Measurements from ENCODE around the gene THSD7A. TPM values are rescaled to one million over a fixed set of nuclear protein-coding genes. Genes with fewer than 3 reads are reported as not detected.

The THSD7A gene
- total and polyA plus RNA-seq, 7 donors, result 0.06 to 1.4 (median 0.21) TPM

GRCh38 chr7:11699666-11700065 is 132.3 kb downstream of the THSD7A start:
- DNase-seq (no peak), ATAC-seq (no peak)
- no peaks in the 10 kb centered on the region for H3K36me3 ChIP-seq (ENCODE audit: insufficient read depth in 1 of 2, low read depth in 1 of 2)
- intact Hi-C loops (cut with DNase I), result no loop called here
- H3K9me3 ChIP-seq, result no peaks in the 10 kb centered on the region
- whole genome bisulfite sequencing, 3 donors, result 91 to 97% (median 96%) methylated on average over 5 of the region's 5 CpGs
- TF ChIP-seq CTCF (IDR thresholded peaks at IDR 0.05), result no peak
- H3K4me1 ChIP-seq, result no peaks in the 10 kb centered on the region
- no peaks in the 10 kb centered on the region for H3K27me3 ChIP-seq (ENCODE audit: insufficient read depth in 3 of 3, low read length in 2 of 3)
- H3K27ac ChIP-seq, result no peak overlapping the region
- no peak overlapping the region for H3K4me3 ChIP-seq

DNA sequence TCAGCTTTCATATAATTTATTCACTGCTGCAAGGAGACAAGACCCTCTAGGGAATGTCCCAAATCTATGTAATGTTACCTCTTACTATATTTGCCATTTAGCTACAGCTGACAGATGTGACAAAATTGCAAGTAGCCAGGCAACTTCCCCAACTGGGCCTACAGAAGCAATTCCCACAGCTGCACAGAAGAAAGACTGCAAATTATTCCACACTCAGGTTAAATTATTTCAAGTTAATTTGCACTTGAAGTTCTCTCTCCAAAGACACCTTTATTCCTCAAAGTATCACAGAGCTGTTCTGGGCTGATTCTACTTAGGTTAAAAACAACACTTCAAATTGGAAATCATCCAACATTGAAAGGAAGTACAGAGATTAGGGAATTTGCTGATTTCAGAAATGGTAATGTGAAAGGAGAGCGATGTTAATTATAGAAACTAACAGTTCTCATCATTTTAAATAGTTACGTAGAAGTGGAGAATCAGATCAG is 133.6 kb downstream of the THSD7A start:
- H3K4me1 ChIP-seq, result no peaks in the 10 kb centered on the region
- WGBS, 3 donors, result 25 to 36% (median 28%) methylated on average over 2 of the region's 2 CpGs
- TF ChIP-seq CTCF (IDR thresholded peaks at IDR 0.05), result no peak
- H3K27ac ChIP-seq, result no peak overlapping the region
- intact Hi-C loops (cut with DNase I), result no loop called here
- ATAC-seq (no peak), DNase-seq (no peak)
- no peaks in the 10 kb centered on the region for H3K27me3 ChIP-seq (ENCODE audit: insufficient read depth in 3 of 3, low read length in 2 of 3)
- H3K9me3 ChIP-seq, result no peaks in the 10 kb centered on the region
- H3K36me3 ChIP-seq (ENCODE audit: insufficient read depth in 1 of 2, low read depth in 1 of 2), result no peaks in the 10 kb centered on the region
- no peak overlapping the region for H3K4me3 ChIP-seq

- no peaks in the 10 kb centered on the region for H3K4me1 ChIP-seq
- DNase-seq (no peak), ATAC-seq (no peak)
- WGBS, 3 donors, result 59 to 77% (median 66%) methylated on average over 3 of the region's 3 CpGs
- intact Hi-C loops (cut with DNase I), result no loop called here
- no peak overlapping the region for H3K4me3 ChIP-seq
- TF ChIP-seq CTCF (IDR thresholded peaks at IDR 0.05), result no peak
- no peak overlapping the region for H3K27ac ChIP-seq
- no peaks in the 10 kb centered on the region for H3K27me3 ChIP-seq (ENCODE audit: insufficient read depth in 3 of 3, low read length in 2 of 3)
- peaks cover 2% of the 10 kb centered on the region for H3K9me3 ChIP-seq
- no peaks in the 10 kb centered on the region for H3K36me3 ChIP-seq (ENCODE audit: insufficient read depth in 1 of 2, low read depth in 1 of 2)
Observed at GRCh38 chr7:11690395-11690794, 141.6 kb downstream of the THSD7A start.

DNA sequence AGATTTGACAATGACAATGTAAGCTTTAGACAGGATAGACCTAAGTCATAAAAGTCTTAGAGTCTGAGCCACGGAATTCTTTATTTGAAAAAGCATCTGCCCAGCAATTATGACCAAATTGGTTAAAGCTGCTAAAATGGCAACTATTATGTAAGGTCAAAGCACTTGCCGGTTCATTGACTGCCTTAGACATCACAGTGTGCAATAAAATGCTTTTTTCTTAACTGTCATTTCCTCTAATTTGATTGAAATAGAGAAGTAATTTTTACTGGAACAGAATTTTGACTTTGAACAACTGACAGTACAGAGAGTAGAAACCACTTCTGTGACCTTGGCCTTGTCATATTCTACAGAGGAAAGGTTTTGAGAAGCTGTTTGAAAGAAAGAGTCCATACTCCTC is 142.9 kb downstream of the THSD7A start:
- no peak overlapping the region for H3K27ac ChIP-seq
- H3K4me1 ChIP-seq, result no peaks in the 10 kb centered on the region
- H3K4me3 ChIP-seq, result no peak overlapping the region
- intact Hi-C loops (cut with DNase I), result loop anchor here in 1 of 2 donors (10.0 kb wide), 1 partner anchor 1976 kb away; no protein-coding TSS in a partner anchor
- peaks cover 15% of the 10 kb centered on the region for H3K9me3 ChIP-seq
- TF ChIP-seq CTCF (IDR thresholded peaks at IDR 0.05), result no peak
- no peaks in the 10 kb centered on the region for H3K27me3 ChIP-seq (ENCODE audit: insufficient read depth in 3 of 3, low read length in 2 of 3)
- no peak for ATAC-seq
- 37 to 58% (median 51%) methylated on average over 2 of the region's 2 CpGs for WGBS, 3 donors
- no peak for DNase-seq
- no peaks in the 10 kb centered on the region for H3K36me3 ChIP-seq (ENCODE audit: insufficient read depth in 1 of 2, low read depth in 1 of 2)

GRCh38 chr7:11681461-11681860 is 150.5 kb downstream of the THSD7A start:
- DNase-seq (no peak), ATAC-seq (no peak)
- Histone ChIP-seq H3K27ac (no peak overlapping the region), H3K27me3 (ENCODE audit: insufficient read depth in 3 of 3, low read length in 2 of 3) (no peaks in the 10 kb centered on the region), H3K36me3 (ENCODE audit: insufficient read depth in 1 of 2, low read depth in 1 of 2) (no peaks in the 10 kb centered on the region), H3K4me3 (no peak overlapping the region), H3K4me1 (no peaks in the 10 kb centered on the region), H3K9me3 (peaks cover 25% of the 10 kb centered on the region)
- intact Hi-C loops (cut with DNase I), result loop anchor here in 1 of 2 donors (10.0 kb wide), 1 partner anchor 1983 kb away; no protein-coding TSS in a partner anchor
- TF ChIP-seq CTCF (IDR thresholded peaks at IDR 0.05), result no peak
- WGBS, 3 donors, result 77 to 87% (median 79%) methylated on average over 3 of the region's 3 CpGs

All from psoas muscle (tissue), 8 donors.